K562 (cell line): ENCODE measurements around the gene GLIPR2.
"Not testable (repeated sequence)": the region's sequence is repeated elsewhere in the genome, so short reads cannot be mapped to it uniquely, and the experiment has no call there.

Experiments
- CBX1 ChIP-seq: sonication (generic); IDR thresholded peaks from 2 replicates; pipeline ENCODE4 v1.6.1; 2016; ENCODE audit warnings: antibody characterized with exemption, low read depth, mild to moderate bottlenecking
- CREB1 ChIP-seq, 2 experiments: sonication (generic) in 1 of 2; formaldehyde crosslinking in 1 of 2; IDR thresholded peaks; 2 replicates each; pipeline versions ENCODE4 v1.6.1 to v1.8.0; 2012 to 2022; ENCODE audit warnings: inconsistent platforms in 1 of 2, mild to moderate bottlenecking in 1 of 2, missing genetic modification reagents in 1 of 2, moderate library complexity in 1 of 2
- DACH1 ChIP-seq: fragments of 450-650 bp; IDR thresholded peaks from 2 replicates; pipeline ENCODE4 v1.6.1; 2018; ENCODE audit not compliant: partially characterized antibody
- HDAC3 ChIP-seq: fragments of 450-650 bp; IDR thresholded peaks from 2 replicates; pipeline ENCODE4 v1.6.1; 2018; ENCODE audit warnings: borderline replicate concordance, mild to moderate bottlenecking, moderate library complexity; ENCODE audit not compliant: partially characterized antibody
- HDAC6 ChIP-seq: IDR thresholded peaks from 2 replicates; pipeline ENCODE4 v1.6.1; 2012; ENCODE audit warnings: low read depth, mild to moderate bottlenecking, control low read depth, inconsistent platforms, low read length, moderate library complexity
- PHF21A ChIP-seq: fragments of 450-650 bp; IDR thresholded peaks from 2 replicates; pipeline ENCODE4 v1.6.1; 2017; ENCODE audit warnings: low read depth, borderline replicate concordance
- POLR2AphosphoS5 ChIP-seq: IDR thresholded peaks from 2 replicates; pipeline ENCODE4 v1.6.1; 2011; ENCODE audit warnings: mild to moderate bottlenecking, low read depth, low read length, moderate library complexity; ENCODE audit not compliant: control insufficient read depth, insufficient read depth
- SOX6 ChIP-seq: fragments of 450-650 bp; IDR thresholded peaks from 2 replicates; pipeline ENCODE4 v1.6.1; 2014; ENCODE audit warnings: mild to moderate bottlenecking
- SP1 ChIP-seq: sonication (generic); formaldehyde crosslinking; IDR thresholded peaks from 2 replicates; pipeline ENCODE4 v1.8.1; 2022; ENCODE audit warnings: mild to moderate bottlenecking, missing genetic modification reagents
- ZNF263 ChIP-seq: sonication (generic); formaldehyde crosslinking; IDR thresholded peaks from 2 replicates; pipeline ENCODE4 v1.8.0; 2022; ENCODE audit warnings: mild to moderate bottlenecking, missing genetic modification reagents, borderline replicate concordance
- ZNF274 ChIP-seq: IDR thresholded peaks from 2 replicates; pipeline ENCODE4 v1.6.1; 2011; ENCODE audit warnings: low read depth, mild to moderate bottlenecking, low read length, moderate library complexity, borderline replicate concordance
- TF ChIP-seq, protein P1 (sequence below): fragments of 450-650 bp; IDR thresholded peaks from 2 replicates; pipeline ENCODE4 v1.6.1; 2016; ENCODE audit warnings: missing biosample characterization, missing genetic modification characterization

DNA sequence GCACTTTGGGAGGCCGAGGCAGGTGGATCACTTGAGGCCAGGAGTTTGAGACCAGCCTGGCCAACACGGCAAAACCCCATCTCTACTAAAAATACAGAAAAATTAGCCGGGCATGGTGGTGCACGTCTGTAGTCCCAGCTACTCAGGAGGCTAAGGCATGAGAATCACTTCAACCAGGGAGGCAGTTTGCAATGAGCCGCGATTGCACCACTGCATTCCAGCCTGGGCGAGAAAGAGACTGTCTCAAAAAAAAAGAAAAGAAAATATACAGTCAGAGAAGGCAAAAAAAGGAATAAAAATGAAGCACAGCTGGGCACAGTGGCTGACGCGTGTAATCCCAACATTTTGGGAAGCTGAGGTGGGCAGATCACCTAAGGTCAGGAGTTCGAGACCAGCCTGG is 40.0 kb downstream of the GLIPR2 start:
- TF ChIP-seq POLR2AphosphoS5; SP1 (CRISPR knock-in tag); PHF21A; SOX6; ZNF274; CBX1; HDAC6; ZNF263 (CRISPR knock-in tag); CREB1 (IDR thresholded peaks at IDR 0.05); CREB1 (CRISPR knock-in tag; IDR thresholded peaks at IDR 0.05); HDAC3; DACH1: not testable (repeated sequence)
- TF ChIP-seq, protein P1, sequence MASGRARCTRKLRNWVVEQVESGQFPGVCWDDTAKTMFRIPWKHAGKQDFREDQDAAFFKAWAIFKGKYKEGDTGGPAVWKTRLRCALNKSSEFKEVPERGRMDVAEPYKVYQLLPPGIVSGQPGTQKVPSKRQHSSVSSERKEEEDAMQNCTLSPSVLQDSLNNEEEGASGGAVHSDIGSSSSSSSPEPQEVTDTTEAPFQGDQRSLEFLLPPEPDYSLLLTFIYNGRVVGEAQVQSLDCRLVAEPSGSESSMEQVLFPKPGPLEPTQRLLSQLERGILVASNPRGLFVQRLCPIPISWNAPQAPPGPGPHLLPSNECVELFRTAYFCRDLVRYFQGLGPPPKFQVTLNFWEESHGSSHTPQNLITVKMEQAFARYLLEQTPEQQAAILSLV (tag): not testable (repeated sequence)
